Activated naive CD4-positive, alpha-beta T cell treated with anti-CD3 and anti-CD28 coated beads for 36 hours (primary cell): ENCODE results near the gene DUOX2. TPM values are rescaled to one million over a fixed set of nuclear protein-coding genes. Genes with fewer than 3 reads are reported as not detected.

Experiments used
- CTCF ChIA-PET: fragments of 350-600 bp; sonication (Branson Sonifier 250); formaldehyde crosslinking; loops from one replicate; lab custom pipeline; 2021; ENCODE audit warnings: antibody characterized with exemption; lab: Charles Lee
- DNase-seq: peaks from one replicate; pipeline ENCODE4 v3.0.0-alpha.2; 2020
- H3K27ac Mint-ChIP-seq: one replicate; pipeline ENCODE4 v1.8.0; 2021; ENCODE audit warnings: mild to moderate bottlenecking, mixed read lengths
- H3K27me3 Mint-ChIP-seq: one replicate; pipeline ENCODE4 v1.8.0; 2021; ENCODE audit warnings: low read depth, mixed read lengths
- H3K36me3 Mint-ChIP-seq: one replicate; pipeline ENCODE4 v1.8.0; 2021; ENCODE audit warnings: low read depth, mixed read lengths
- H3K4me1 Mint-ChIP-seq: one replicate; pipeline ENCODE4 v1.8.0; 2021; ENCODE audit warnings: low read depth, mixed read lengths
- H3K4me3 Mint-ChIP-seq: one replicate; pipeline ENCODE4 v1.8.0; 2021; ENCODE audit warnings: mild to moderate bottlenecking, moderate library complexity, mixed read lengths
- H3K9me3 Mint-ChIP-seq: one replicate; pipeline ENCODE4 v1.8.0; 2021; ENCODE audit warnings: mixed read lengths
- intact Hi-C: fragments of 100-400 bp; cut with micrococcal nuclease; formaldehyde crosslinking; loops from one replicate; pipeline ENCODE4 v1.15.1; 2023
- total RNA-seq, 2 experiments: library from RNA; stranded (reverse); gene quantifications; one replicate each; pipeline ENCODE4 v1.2.3, GENCODE V29; 2021

The DUOX2 gene
- total RNA-seq = not detected

DNA sequence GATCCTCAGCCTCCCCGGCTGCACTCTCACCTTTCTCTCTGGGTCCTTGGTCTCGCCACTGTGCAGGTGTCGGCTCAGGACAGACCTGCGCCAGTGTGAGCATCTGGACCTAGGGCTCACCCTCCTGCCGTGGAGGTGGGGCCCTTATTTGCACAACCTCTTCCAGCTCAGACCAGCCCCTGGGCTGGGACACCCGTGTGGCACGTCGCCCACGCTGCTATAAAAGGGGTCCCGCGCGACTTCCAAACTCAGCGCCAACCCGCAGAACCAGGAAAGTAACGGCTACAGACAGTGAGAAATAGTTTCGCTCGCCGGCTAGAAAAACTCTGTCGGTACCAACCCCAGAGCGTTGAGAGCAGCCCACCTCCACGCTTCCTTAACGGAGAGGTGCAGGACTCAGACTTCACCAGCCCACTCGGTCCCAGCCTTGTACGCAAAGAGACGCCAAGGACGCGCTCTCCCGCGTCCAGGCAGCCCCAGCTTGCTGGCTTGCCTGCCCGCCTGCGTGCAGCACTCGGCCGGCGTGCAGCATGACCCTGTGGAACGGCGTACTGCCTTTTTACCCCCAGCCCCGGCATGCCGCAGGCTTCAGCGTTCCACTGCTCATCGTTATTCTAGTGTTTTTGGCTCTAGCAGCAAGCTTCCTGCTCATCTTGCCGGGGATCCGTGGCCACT lies at the start of gene DUOX2, which contains the start of gene DUOXA2:
DUOX2 (minus strand) TSS at position 97 of the 675 bp plus-strand sequence. CDS start 761 bp downstream, outside the sequence.
DUOXA2 (plus strand) TSS at position 251 of the 675 bp plus-strand sequence; CDS start at position 531, 280 bp downstream.
- Mint-ChIP-seq H3K4me1 (peaks cover 48% of the 10 kb centered on the region), H3K4me3 (no peak within 1 kb of the TSS), H3K9me3 (no peaks in the 10 kb centered on the region), H3K27ac (no peak within 1 kb of the TSS), H3K27me3 (peaks cover 79% of the 10 kb centered on the region), H3K36me3 (no peaks in the 10 kb centered on the region)
- DNase-seq = no peak
- CTCF ChIA-PET = interaction anchor here (1.4 to 2.1 kb wide), 3 partner anchors 12 to 262 kb away, joined by 3 to 6 read pairs (median 5); no protein-coding TSS in a partner anchor
- intact Hi-C loops = no loop called here

GRCh38 chr15:45163508-45163856 lies 49.5 kb upstream of the DUOX2 start:
- Mint-ChIP-seq H3K4me1 (peaks cover 10% of the 10 kb centered on the region), H3K9me3 (no peaks in the 10 kb centered on the region), H3K4me3 (no peak overlapping the region), H3K27ac (no peak overlapping the region), H3K27me3 (no peaks in the 10 kb centered on the region), H3K36me3 (no peaks in the 10 kb centered on the region)
- no peak for DNase-seq
- CTCF ChIA-PET = interaction anchor here (0.8 to 5.3 kb wide), 27 partner anchors 8 to 293 kb away, joined by 3 to 41 read pairs (median 6); partner anchors contain the start of gene SHF
- intact Hi-C loops = loop anchor here (1.0 kb wide), 3 partner anchors 116 to 294 kb away; no protein-coding TSS in a partner anchor

- H3K36me3 Mint-ChIP-seq = no peaks in the 10 kb centered on the region
- CTCF ChIA-PET = interaction anchor here (0.6 to 5.3 kb wide), 28 partner anchors 9 to 293 kb away, joined by 3 to 41 read pairs (median 6); partner anchors contain the start of gene SHF
- no peaks in the 10 kb centered on the region for H3K27me3 Mint-ChIP-seq
- no peak overlapping the region for H3K27ac Mint-ChIP-seq
- no peaks in the 10 kb centered on the region for H3K9me3 Mint-ChIP-seq
- peak; percentile 80 for DNase-seq
- intact Hi-C loops = loop anchor here (1.0 kb wide), 3 partner anchors 116 to 294 kb away; no protein-coding TSS in a partner anchor
- peaks cover 10% of the 10 kb centered on the region for H3K4me1 Mint-ChIP-seq
- H3K4me3 Mint-ChIP-seq = no peak overlapping the region
Measured at GRCh38 chr15:45162771-45163507, 49.0 kb upstream of the DUOX2 start.

GRCh38 chr15:45161666-45162065 lies 47.7 kb upstream of the DUOX2 start:
- H3K27me3 Mint-ChIP-seq = no peaks in the 10 kb centered on the region
- intact Hi-C loops = no loop called here
- no peaks in the 10 kb centered on the region for H3K9me3 Mint-ChIP-seq
- H3K4me1 Mint-ChIP-seq = peaks cover 10% of the 10 kb centered on the region
- H3K27ac Mint-ChIP-seq = no peak overlapping the region
- H3K36me3 Mint-ChIP-seq = no peaks in the 10 kb centered on the region
- CTCF ChIA-PET = interaction anchor here (0.7 to 5.3 kb wide), 8 partner anchors 17 to 240 kb away, joined by 3 to 39 read pairs (median 4); a partner anchor contains a TSS
- DNase-seq = no peak
- H3K4me3 Mint-ChIP-seq = no peak overlapping the region

GRCh38 chr15:45157974-45158373 lies 44.0 kb upstream of the DUOX2 start:
- CTCF ChIA-PET = interaction anchor here (0.6 to 2.1 kb wide), 3 partner anchors 31 to 40 kb away, joined by 3 to 6 read pairs (median 3); no protein-coding TSS in a partner anchor
- Mint-ChIP-seq H3K36me3 (no peaks in the 10 kb centered on the region), H3K4me1 (no peaks in the 10 kb centered on the region), H3K4me3 (no peak overlapping the region), H3K9me3 (no peaks in the 10 kb centered on the region), H3K27ac (no peak overlapping the region), H3K27me3 (no peaks in the 10 kb centered on the region)
- no peak for DNase-seq
- intact Hi-C loops = no loop called here

DNA sequence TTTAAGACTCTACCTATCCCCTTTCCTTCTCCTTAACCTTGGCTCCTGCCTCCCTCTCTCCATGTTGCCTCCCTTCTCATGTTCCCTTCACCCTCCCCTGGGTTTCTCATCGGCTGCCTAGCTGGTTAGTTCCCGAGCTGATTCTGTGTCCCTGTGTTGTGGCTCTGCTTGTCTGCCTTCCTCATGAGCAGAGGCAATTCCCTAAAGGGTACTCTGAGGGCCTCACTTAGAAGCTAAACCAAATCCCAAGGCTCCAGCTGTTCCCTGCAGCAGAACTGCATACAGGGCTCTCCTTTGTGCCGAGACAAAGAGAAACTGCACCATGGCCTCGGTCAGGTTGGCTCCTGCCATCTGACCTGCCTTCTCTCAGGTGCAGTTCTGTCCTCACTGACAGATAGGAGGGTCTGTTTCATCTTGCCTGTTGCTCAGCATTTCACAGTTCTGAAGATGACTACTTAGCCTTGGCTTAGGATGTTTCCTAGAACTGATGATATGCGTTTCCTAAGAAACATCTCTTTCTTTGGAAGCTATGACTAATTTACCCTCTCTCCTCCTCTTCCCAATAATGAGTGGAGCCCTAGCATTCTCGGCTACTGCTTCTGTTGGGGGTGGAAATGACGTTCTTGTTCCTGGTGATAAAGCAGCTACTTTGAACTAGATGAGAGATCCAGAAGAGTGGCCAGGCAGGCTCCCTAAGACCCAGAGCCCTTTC lies 42.9 kb upstream of the DUOX2 start:
- intact Hi-C loops = no loop called here
- CTCF ChIA-PET = interaction anchor here (0.6 to 1.9 kb wide), 3 partner anchors 39 to 43 kb away, joined by 3 to 9 read pairs (median 3); no protein-coding TSS in a partner anchor
- H3K9me3 Mint-ChIP-seq = no peaks in the 10 kb centered on the region
- no peaks in the 10 kb centered on the region for H3K27me3 Mint-ChIP-seq
- H3K4me3 Mint-ChIP-seq = no peak overlapping the region
- no peaks in the 10 kb centered on the region for H3K4me1 Mint-ChIP-seq
- DNase-seq = no peak
- H3K36me3 Mint-ChIP-seq = peaks cover 6% of the 10 kb centered on the region
- H3K27ac Mint-ChIP-seq = no peak overlapping the region

- no peaks in the 10 kb centered on the region for H3K9me3 Mint-ChIP-seq
- intact Hi-C loops = no loop called here
- CTCF ChIA-PET = interaction anchor here (1.9 kb wide), 1 partner anchor 37 kb away, joined by 9 read pairs; no protein-coding TSS in a partner anchor
- no peak overlapping the region for H3K27ac Mint-ChIP-seq
- no peaks in the 10 kb centered on the region for H3K27me3 Mint-ChIP-seq
- H3K4me1 Mint-ChIP-seq = no peaks in the 10 kb centered on the region
- DNase-seq = no peak
- H3K36me3 Mint-ChIP-seq = peaks cover 6% of the 10 kb centered on the region
- no peak overlapping the region for H3K4me3 Mint-ChIP-seq
Measured at GRCh38 chr15:45155739-45156138, 41.8 kb upstream of the DUOX2 start.

DNA sequence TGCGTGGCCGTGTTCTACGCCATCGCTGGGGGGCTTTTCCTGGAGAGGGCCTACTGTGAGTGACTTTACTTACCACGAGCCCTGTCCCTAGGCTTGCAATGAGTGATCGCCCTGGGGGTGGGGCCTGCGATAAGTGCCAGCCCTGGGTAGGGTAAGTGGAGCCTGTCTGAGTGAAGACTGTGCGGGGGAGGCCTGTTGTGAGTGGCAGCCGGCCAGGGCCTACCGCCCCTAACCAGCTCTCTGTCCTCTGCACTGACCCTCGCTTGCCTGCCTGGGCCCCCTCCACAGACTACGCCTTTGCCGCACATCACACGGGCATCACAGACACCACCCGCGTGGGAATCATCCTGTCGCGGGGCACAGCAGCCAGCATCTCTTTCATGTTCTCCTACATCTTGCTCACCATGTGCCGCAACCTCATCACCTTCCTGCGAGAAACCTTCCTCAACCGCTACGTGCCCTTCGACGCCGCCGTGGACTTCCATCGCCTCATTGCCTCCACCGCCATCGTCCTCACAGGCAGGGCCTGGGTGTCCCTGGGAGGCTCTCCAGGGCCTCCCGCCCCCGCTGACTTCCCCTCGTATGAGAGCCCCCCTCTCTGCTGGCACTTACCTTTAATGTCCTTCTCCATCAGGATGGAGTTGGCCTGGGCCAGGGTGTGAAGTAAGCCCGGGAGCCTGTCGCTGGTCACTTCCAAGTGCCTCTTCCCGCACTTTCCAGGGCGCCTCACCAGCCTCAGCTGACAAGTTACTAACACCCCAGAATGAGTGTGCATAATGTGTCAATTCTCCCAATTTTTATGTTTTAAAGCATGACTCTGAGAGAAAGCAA lies 38.2 kb upstream of the DUOX2 start:
- no peaks in the 10 kb centered on the region for H3K27me3 Mint-ChIP-seq
- H3K36me3 Mint-ChIP-seq = peaks cover 6% of the 10 kb centered on the region
- no peaks in the 10 kb centered on the region for H3K9me3 Mint-ChIP-seq
- CTCF ChIA-PET = no interaction called here
- H3K27ac Mint-ChIP-seq = peak overlapping the region; percentile 11
- intact Hi-C loops = no loop called here
- H3K4me1 Mint-ChIP-seq = no peaks in the 10 kb centered on the region
- no peak overlapping the region for H3K4me3 Mint-ChIP-seq
- DNase-seq = no peak

DNA sequence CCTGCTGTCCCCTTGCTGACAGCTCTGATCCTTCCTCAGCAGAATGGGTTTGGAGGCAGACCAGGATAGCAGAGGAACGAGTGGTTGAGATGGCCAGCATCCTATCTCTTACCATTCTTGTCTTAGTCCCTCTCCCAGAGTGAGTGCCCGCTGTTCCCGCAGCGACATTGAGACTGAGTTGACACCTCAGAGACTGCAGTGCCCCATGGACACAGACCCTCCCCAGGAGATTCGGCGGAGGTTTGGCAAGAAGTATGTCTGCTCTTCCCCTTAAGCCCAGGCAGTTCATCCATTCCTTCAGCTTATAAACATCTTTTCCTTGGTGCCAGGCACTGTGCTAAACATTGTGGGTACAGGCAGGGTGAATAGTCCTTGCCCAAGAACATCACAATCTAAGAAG lies 37.0 kb upstream of the DUOX2 start:
- no peak for DNase-seq
- H3K27me3 Mint-ChIP-seq = no peaks in the 10 kb centered on the region
- H3K4me3 Mint-ChIP-seq = no peak overlapping the region
- intact Hi-C loops = no loop called here
- peaks cover 6% of the 10 kb centered on the region for H3K36me3 Mint-ChIP-seq
- no peaks in the 10 kb centered on the region for H3K4me1 Mint-ChIP-seq
- CTCF ChIA-PET = interaction anchor here (0.8 kb wide), 1 partner anchor 240 kb away, joined by 5 read pairs; no protein-coding TSS in a partner anchor
- H3K9me3 Mint-ChIP-seq = no peaks in the 10 kb centered on the region
- H3K27ac Mint-ChIP-seq = no peak overlapping the region

DNA sequence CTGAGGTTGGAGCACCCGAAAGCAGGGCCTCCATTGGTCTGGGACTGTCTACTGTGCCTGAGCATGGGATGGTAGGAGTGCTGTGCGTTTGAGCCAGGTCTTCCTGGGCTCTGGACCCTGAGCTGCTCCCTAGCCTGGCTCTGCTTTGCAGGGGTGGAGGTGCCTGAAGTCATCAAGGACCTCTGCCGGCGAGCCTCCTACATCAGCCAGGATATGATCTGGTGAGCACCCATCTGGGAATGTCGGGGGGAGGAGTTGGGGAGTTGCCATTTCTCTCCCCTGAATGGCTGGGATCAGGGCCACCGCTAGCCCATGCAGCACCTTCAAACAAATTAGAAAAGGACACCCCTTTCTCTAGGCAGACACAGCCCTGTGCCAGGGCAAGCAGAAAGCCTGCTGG lies 36.5 kb upstream of the DUOX2 start:
- H3K27ac Mint-ChIP-seq = no peak overlapping the region
- H3K9me3 Mint-ChIP-seq = no peaks in the 10 kb centered on the region
- no peak for DNase-seq
- intact Hi-C loops = no loop called here
- peaks cover 6% of the 10 kb centered on the region for H3K36me3 Mint-ChIP-seq
- CTCF ChIA-PET = no interaction called here
- H3K4me3 Mint-ChIP-seq = no peak overlapping the region
- no peaks in the 10 kb centered on the region for H3K27me3 Mint-ChIP-seq
- no peaks in the 10 kb centered on the region for H3K4me1 Mint-ChIP-seq

DNA sequence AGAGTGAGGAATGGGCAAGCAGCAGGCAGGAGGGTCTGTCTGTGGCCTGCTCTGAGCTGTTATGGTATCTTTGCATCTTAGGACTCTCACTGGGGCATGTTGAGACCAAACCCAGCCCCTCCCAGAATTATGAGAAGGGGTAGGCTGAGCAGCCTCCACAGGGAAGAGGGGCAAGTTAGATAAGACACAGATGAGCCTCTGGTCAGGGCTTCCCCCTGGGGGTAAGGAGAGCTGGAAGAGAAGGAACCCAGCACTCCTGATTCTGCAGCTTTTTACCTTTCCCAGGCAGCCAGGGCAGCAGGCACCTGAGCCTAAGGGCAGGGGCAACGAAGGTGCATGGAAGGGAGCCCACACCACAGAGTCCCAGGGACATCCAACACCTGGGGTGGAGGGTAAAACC lies 35.1 kb upstream of the DUOX2 start:
- intact Hi-C loops = no loop called here
- Mint-ChIP-seq H3K4me3 (no peak overlapping the region), H3K27me3 (no peaks in the 10 kb centered on the region), H3K4me1 (no peaks in the 10 kb centered on the region), H3K27ac (no peak overlapping the region), H3K36me3 (peaks cover 6% of the 10 kb centered on the region), H3K9me3 (no peaks in the 10 kb centered on the region)
- no peak for DNase-seq
- CTCF ChIA-PET = interaction anchor here (1.0 kb wide), 1 partner anchor 9 kb away, joined by 3 read pairs; no protein-coding TSS in a partner anchor
